ENCODE data around the gene BLOC1S5.

GRCh38 chr6:8085053-8085511, 20.9 kb upstream of the BLOC1S5 start:
- no peak for TF ChIP-seq CTCF (conservative IDR thresholded peaks at IDR 0.05; ENCODE audit: low read length)
- TF ChIP-seq EZH2phosphoT487 (IDR thresholded peaks at IDR 0.05; ENCODE audit: borderline replicate concordance, low read depth, low read length) = no peak

Measured in OCI-LY7 (cell line).